ENCODE measurements around the gene WDR1.

The WDR1 gene

DNA sequence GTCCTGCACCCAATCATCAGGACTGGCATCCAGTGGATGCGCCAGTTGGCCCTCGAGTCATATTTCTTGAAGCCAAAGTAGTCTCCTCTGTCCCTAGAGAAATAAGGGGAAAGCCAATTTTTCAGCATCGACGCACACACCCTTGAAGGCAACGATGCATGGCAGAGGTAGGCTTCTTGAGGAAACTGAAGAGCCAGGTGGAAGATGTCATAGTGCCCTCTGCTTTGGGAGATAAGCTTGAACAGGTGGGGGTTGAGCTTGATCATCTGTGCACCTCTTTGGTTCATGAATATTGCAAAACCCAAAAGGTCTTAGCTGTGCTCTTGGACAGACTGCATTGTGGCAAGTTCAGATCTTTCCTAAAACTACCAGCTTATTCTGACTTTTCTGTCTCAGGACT, 34.6 kb upstream of the WDR1 start:
- no peak overlapping the region for H3K4me3 ChIP-seq (ENCODE audit: low read depth, low read length)
- DNase-seq (ENCODE audit: low read depth): no peak
- TF ChIP-seq, protein P1, sequence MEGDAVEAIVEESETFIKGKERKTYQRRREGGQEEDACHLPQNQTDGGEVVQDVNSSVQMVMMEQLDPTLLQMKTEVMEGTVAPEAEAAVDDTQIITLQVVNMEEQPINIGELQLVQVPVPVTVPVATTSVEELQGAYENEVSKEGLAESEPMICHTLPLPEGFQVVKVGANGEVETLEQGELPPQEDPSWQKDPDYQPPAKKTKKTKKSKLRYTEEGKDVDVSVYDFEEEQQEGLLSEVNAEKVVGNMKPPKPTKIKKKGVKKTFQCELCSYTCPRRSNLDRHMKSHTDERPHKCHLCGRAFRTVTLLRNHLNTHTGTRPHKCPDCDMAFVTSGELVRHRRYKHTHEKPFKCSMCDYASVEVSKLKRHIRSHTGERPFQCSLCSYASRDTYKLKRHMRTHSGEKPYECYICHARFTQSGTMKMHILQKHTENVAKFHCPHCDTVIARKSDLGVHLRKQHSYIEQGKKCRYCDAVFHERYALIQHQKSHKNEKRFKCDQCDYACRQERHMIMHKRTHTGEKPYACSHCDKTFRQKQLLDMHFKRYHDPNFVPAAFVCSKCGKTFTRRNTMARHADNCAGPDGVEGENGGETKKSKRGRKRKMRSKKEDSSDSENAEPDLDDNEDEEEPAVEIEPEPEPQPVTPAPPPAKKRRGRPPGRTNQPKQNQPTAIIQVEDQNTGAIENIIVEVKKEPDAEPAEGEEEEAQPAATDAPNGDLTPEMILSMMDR (conservative IDR thresholded peaks at IDR 0.05; ENCODE audit: low read depth, low read length): no peak

- TF ChIP-seq, protein P1 (conservative IDR thresholded peaks at IDR 0.05; ENCODE audit: low read depth, low read length): no peak
- no peak overlapping the region for H3K4me3 ChIP-seq (ENCODE audit: low read depth, low read length)
Measured at GRCh38 chr4:10144966-10145365, 28.4 kb upstream of the WDR1 start.

GRCh38 chr4:10144479-10144878, 27.9 kb upstream of the WDR1 start:
- H3K4me3 ChIP-seq (ENCODE audit: low read depth, low read length): no peak overlapping the region
- DNase-seq (ENCODE audit: low read depth): no peak
- TF ChIP-seq, protein P1 (conservative IDR thresholded peaks at IDR 0.05; ENCODE audit: low read depth, low read length): no peak

More at GRCh38 chr4:10144966-10145365, 28.4 kb upstream of the WDR1 start:
- DNase-seq (ENCODE audit: low read depth): no peak

GRCh38 chr4:10143171-10143570, 26.6 kb upstream of the WDR1 start:
- no peak overlapping the region for H3K4me3 ChIP-seq (ENCODE audit: low read depth, low read length)
- TF ChIP-seq, protein P1 (conservative IDR thresholded peaks at IDR 0.05; ENCODE audit: low read depth, low read length): no peak
- no peak for DNase-seq (ENCODE audit: low read depth)

DNA sequence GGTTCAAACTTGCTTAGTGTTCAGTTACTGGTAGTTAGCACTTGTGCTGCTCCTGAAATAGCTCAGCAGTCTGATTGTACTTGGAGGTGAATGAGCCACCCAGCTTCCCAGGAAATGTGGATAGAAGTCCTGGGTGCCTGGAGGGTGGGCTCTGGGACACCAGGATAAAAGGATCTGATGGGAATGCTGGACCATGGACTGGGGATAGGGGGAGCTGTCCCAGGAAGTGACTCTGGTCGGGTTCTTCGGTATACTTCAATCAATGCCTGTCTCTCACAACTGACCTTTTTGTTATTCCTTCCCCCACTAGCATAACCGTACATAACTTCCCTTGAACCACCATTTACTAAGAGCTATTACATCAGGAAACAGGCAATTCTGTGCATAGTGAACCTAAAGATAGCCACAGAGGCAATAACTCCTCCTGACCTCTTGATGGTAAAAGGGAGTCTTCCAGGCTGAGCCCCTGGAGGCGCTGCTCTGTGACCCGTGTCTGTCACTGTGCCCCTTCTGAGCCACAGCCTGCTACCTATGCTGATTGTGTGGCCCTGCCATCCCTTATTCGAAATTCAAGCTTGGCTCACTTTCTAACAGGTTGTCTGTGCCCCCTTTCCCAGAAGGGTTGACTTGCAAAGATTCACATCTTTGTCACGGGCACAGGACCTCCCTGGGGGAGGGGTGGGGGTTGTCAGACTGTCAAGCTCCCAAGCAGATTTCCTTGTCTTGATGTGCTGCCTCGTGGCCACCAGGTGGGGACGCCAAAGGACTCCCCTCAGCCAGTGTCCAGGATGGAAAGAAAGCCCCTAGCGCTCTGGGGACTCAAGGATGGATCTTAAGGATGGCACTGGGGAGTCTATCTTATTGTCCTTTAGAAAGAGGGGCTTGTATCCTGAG, 24.5 kb upstream of the WDR1 start:
- TF ChIP-seq, protein P1 (conservative IDR thresholded peaks at IDR 0.05; ENCODE audit: low read depth, low read length): no peak
- no peak for DNase-seq (ENCODE audit: low read depth)
- H3K4me3 ChIP-seq (ENCODE audit: low read depth, low read length): no peak overlapping the region

- DNase-seq (ENCODE audit: low read depth): no peak
- no peak overlapping the region for H3K4me3 ChIP-seq (ENCODE audit: low read depth, low read length)
- TF ChIP-seq, protein P1 (conservative IDR thresholded peaks at IDR 0.05; ENCODE audit: low read depth, low read length): no peak
Measured at GRCh38 chr4:10139518-10139917, 22.9 kb upstream of the WDR1 start.

GRCh38 chr4:10135260-10135659, 18.7 kb upstream of the WDR1 start:
- no peak for DNase-seq (ENCODE audit: low read depth)
- no peak overlapping the region for H3K4me3 ChIP-seq (ENCODE audit: low read depth, low read length)
- TF ChIP-seq, protein P1 (conservative IDR thresholded peaks at IDR 0.05; ENCODE audit: low read depth, low read length): no peak

Data from choroid plexus epithelial cell (primary cell).